Colonic mucosa (tissue), 4 donors: Measurements from ENCODE around the gene CD276. TPM values are rescaled to one million over a fixed set of nuclear protein-coding genes. Genes with fewer than 3 reads are reported as not detected.

Source experiments
- DNase-seq: peaks from one replicate; pipeline ENCODE4 v3.0.0-alpha.2; 2020
- H3K27ac ChIP-seq: fragments of 200-600 bp; one replicate; pipeline ENCODE4 v1.8.0; 2021
- H3K27me3 ChIP-seq: fragments of 200-600 bp; one replicate; pipeline ENCODE4 v1.8.0; 2021
- H3K36me3 ChIP-seq: fragments of 200-600 bp; one replicate; pipeline ENCODE4 v1.8.0; 2021
- H3K4me1 ChIP-seq: fragments of 200-600 bp; one replicate; pipeline ENCODE4 v1.8.0; 2021; ENCODE audit warnings: mild to moderate bottlenecking
- H3K4me3 ChIP-seq: fragments of 200-600 bp; one replicate; pipeline ENCODE4 v1.8.0; 2021
- H3K9ac ChIP-seq, 2 donors: one replicate each; pipeline ENCODE4 v1.7.0; 2013; ENCODE audit warnings: control low read depth in 2 of 2, low read depth in 2 of 2, low read length in 2 of 2
- H3K9me3 ChIP-seq: fragments of 200-600 bp; one replicate; pipeline ENCODE4 v1.8.0; 2021
- intact Hi-C: fragments of 100-400 bp; cut with DNase I; formaldehyde crosslinking; loops from one replicate; pipeline ENCODE4 v1.14.1; 2022
- total RNA-seq, 2 donors: library from RNA; stranded (reverse); fragmentation: NEBNext Ultra II Directional in 1 of 2; extraction: Animal tissue kit (Norgen Biotek cat#: 25700) in 1 of 2; gene quantifications; one replicate each; pipeline ENCODE4 v1.2.1, GENCODE V29; 2021
- TF ChIP-seq, protein P1 (sequence below): fragments of 200-600 bp; IDR thresholded peaks from one replicate; pipeline ENCODE4 v1.8.0; 2022; ENCODE audit warnings: antibody characterized with exemption, mild to moderate bottlenecking
- donor health status: healthy.
- donor health status: DM: no; HTN: no; CAD: no.
- donor health status: DM: no; HTN: no; CAD: no.

The CD276 gene
- total RNA-seq, 2 donors from 2014 or later = 45.2 to 49.9 TPM

GRCh38 chr15:73711526-73711925 lies 27.3 kb downstream of the CD276 start:
- TF ChIP-seq, protein P1, sequence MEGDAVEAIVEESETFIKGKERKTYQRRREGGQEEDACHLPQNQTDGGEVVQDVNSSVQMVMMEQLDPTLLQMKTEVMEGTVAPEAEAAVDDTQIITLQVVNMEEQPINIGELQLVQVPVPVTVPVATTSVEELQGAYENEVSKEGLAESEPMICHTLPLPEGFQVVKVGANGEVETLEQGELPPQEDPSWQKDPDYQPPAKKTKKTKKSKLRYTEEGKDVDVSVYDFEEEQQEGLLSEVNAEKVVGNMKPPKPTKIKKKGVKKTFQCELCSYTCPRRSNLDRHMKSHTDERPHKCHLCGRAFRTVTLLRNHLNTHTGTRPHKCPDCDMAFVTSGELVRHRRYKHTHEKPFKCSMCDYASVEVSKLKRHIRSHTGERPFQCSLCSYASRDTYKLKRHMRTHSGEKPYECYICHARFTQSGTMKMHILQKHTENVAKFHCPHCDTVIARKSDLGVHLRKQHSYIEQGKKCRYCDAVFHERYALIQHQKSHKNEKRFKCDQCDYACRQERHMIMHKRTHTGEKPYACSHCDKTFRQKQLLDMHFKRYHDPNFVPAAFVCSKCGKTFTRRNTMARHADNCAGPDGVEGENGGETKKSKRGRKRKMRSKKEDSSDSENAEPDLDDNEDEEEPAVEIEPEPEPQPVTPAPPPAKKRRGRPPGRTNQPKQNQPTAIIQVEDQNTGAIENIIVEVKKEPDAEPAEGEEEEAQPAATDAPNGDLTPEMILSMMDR = no peak
- Histone ChIP-seq H3K9me3 (no peaks in the 10 kb centered on the region), H3K27me3 (no peaks in the 10 kb centered on the region), H3K36me3 (no peaks in the 10 kb centered on the region), H3K4me1 (no peaks in the 10 kb centered on the region), H3K27ac (no peak overlapping the region), H3K9ac (no peak overlapping the region), H3K4me3 (no peak overlapping the region)
- no peak for DNase-seq
- intact Hi-C loops = no loop called here

- intact Hi-C loops = no loop called here
- H3K36me3 ChIP-seq = no peaks in the 10 kb centered on the region
- no peaks in the 10 kb centered on the region for H3K27me3 ChIP-seq
- no peaks in the 10 kb centered on the region for H3K9me3 ChIP-seq
- DNase-seq = no peak
- no peak overlapping the region for H3K27ac ChIP-seq
- H3K4me3 ChIP-seq = no peak overlapping the region
- H3K4me1 ChIP-seq = no peaks in the 10 kb centered on the region
- H3K9ac ChIP-seq = no peak overlapping the region
- TF ChIP-seq, protein P1 = no peak
Observed at GRCh38 chr15:73712107-73712506, 27.9 kb downstream of the CD276 start.

DNA sequence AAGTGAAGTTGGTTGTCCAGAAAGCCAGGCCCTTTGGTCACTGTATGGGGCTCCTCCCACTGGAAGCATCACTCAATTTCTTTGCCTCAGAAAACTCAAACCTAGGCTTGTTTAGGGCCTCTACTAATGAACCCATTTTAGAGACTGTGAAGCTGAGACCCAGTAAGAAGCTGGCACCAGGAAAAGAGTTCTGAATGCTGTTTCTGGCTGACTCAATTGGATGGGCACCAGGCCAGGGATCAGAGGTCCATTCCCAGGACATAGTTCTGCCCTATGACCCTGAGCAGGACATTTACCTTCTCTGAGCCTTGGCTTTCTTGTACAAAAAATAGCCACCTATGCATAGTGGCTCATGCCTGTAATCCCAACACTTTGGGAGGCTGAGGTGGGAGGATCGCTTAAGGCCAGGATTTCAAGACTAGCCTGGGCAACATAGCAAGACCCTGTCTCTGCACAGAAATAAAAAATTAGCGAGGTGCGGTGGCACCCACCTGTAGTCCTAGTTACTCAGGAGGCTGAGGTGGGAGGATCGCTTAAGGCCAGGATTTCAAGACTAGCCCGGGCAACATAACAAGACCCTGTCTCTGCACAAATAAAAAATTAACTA lies 30.6 kb downstream of the CD276 start:
- no peak for DNase-seq
- intact Hi-C loops = no loop called here
- H3K36me3 ChIP-seq = no peaks in the 10 kb centered on the region
- H3K4me3 ChIP-seq = no peak overlapping the region
- H3K9me3 ChIP-seq = no peaks in the 10 kb centered on the region
- no peak overlapping the region for H3K9ac ChIP-seq
- H3K27me3 ChIP-seq = no peaks in the 10 kb centered on the region
- H3K27ac ChIP-seq = no peak overlapping the region
- no peaks in the 10 kb centered on the region for H3K4me1 ChIP-seq
- TF ChIP-seq, protein P1 = no peak

- TF ChIP-seq, protein P1 = no peak
- no peaks in the 10 kb centered on the region for H3K36me3 ChIP-seq
- no peaks in the 10 kb centered on the region for H3K4me1 ChIP-seq
- DNase-seq = no peak
- H3K9ac ChIP-seq = no peak overlapping the region
- no peaks in the 10 kb centered on the region for H3K27me3 ChIP-seq
- H3K9me3 ChIP-seq = no peaks in the 10 kb centered on the region
- no peak overlapping the region for H3K27ac ChIP-seq
- no peak overlapping the region for H3K4me3 ChIP-seq
- intact Hi-C loops = no loop called here
Observed at GRCh38 chr15:73715417-73715816, 31.2 kb downstream of the CD276 start.

DNA sequence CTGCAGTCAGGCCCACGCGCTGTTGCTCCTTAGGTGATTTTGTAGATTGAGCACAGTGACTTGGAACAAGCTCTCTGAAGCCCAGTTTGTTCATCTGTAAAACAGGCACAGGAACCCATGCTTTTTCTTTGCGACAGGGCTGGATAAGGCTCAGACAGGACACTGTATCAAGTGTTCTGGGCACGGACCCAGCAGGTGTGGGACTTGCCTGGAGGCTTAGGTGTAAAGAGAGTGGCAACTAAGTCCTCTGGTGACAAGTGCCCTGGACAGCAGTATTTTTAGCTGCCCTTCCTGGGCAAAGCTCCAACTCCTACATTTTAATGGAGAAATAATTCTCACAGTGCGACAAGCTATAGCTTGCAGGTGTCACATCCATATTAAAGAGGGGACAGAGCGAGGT lies 32.2 kb downstream of the CD276 start:
- H3K27me3 ChIP-seq = no peaks in the 10 kb centered on the region
- TF ChIP-seq, protein P1 = no peak
- H3K9me3 ChIP-seq = no peaks in the 10 kb centered on the region
- H3K36me3 ChIP-seq = no peaks in the 10 kb centered on the region
- H3K9ac ChIP-seq = no peak overlapping the region
- H3K27ac ChIP-seq = no peak overlapping the region
- no peak for DNase-seq
- intact Hi-C loops = no loop called here
- H3K4me3 ChIP-seq = no peak overlapping the region
- no peaks in the 10 kb centered on the region for H3K4me1 ChIP-seq
